MM.1S (cell line): Measurements from ENCODE around the gene CD46.

Source experiments
- CTCF ChIP-seq: fragments of 300-600 bp; sonication (generic); IDR thresholded peaks from 2 replicates; pipeline ENCODE4 v1.5.1; 2016; ENCODE audit warnings: antibody characterized with exemption, low read length, mixed read lengths
- EZH2 ChIP-seq: fragments of 300-600 bp; sonication (generic); optimal IDR thresholded peaks from 2 replicates; pipeline ENCODE3; 2017; ENCODE audit warnings: low read depth, mild to moderate bottlenecking, antibody characterized with exemption, low read length, mixed read lengths

GRCh38 chr1:207821464-207822045 lies 69.7 kb downstream of the CD46 start:
- no peak for TF ChIP-seq CTCF
- TF ChIP-seq EZH2, result no peak
